Measurements from ENCODE around the gene SHQ1.
"Not testable (repeated sequence)": the region's sequence is repeated elsewhere in the genome, so short reads cannot be mapped to it uniquely, and the experiment has no call there.

Gene SHQ1

DNA sequence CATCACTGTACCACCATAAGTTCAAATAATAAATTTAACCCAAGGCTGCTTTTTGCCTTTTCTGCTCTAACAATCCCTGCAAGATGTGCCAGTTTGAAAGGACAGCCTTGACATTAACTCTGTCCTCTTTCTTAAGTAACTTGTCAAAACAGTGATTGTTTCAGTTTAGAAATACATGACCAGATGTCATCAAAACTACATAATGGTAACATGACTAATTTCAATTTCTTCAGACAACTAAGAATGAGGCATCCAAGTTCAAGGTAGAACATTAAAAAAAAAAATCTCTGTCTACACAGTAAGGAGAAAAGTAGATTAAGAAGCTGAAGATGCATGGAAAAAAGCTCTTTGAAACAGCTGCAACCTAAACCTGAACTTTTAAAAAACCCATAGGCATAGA is 47.4 kb downstream of the SHQ1 start:
- Mint-ChIP-seq H3K4me1 (ENCODE audit: low read depth) (peaks cover 14% of the 10 kb centered on the region), H3K4me3 (no peak overlapping the region), H3K9me3 (no peaks in the 10 kb centered on the region), H3K27me3 (ENCODE audit: low read depth) (no peaks in the 10 kb centered on the region), H3K27ac (no peak overlapping the region), H3K36me3 (ENCODE audit: low read depth) (peaks cover 4% of the 10 kb centered on the region)
- no peak for DNase-seq (ENCODE audit: low spot score)

DNA sequence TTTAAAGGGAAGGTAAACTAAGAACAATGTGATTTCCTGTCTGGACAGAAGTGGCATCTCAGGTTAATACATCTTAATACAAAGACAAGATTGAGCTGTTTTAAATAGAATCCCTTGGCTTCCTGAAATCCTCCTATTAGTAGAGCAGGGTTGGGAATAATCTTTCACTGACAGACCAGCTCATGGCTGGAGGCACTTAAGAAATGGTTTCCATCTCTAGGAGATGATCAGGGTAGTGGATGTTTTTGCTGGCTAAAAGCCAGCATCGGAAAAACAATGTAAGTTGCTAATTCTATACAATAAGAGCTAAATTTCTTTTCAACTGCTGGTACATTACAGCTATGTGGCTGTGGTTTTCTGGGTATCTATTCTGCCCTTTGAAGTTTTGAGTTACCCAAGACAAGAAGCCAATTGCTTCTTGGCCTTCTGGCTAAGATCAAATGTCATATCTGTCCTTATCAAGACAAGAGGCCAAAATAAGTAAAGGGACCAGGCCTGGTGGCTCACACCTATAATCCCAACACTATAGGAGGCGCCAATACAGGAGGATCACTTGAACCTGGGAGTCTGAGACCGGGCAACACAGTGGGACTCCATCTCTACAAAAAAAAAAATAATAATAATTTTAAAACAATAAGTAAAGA is 49.6 kb downstream of the SHQ1 start:
- Mint-ChIP-seq H3K27ac (no peak overlapping the region), H3K4me3 (no peak overlapping the region)
- DNase-seq (ENCODE audit: low spot score): no peak

DNA sequence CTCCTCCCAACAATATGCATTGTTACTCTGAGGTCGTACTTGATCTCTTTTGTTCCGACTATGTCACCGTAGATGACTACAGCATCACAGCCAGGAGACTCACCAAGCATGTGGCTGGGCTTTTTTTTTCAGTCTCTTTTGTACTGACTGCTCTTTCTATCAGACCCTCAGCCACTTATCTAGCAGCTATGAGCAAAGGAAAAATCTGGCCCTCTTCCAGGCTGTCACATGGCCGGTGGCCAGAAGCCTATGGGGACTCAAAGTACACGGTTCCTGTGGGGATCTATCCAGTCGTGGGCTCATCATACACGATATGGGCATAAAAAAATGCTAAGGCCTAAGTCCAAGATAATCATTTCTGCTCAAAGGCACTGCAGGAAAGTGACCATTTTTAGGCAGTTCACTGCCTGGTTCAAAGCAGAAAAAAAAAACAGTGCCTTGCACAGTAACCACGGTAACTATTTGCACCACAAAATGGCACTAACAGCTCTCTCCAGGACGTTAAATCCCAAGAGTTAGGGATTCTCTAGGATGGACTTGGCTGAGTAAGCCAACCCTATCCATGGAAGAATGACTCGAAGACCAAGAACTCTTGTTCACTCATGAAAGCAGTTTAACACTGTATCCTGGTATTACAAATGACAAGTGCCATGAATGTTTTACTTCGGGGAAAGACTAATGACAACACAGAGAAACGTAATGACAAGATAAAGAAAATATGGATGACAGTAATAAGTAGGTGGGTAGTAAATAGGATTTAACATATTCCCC is 50.3 kb downstream of the SHQ1 start:
- Mint-ChIP-seq H3K36me3 (ENCODE audit: low read depth) (peaks cover 10% of the 10 kb centered on the region), H3K27ac (no peak overlapping the region), H3K4me3 (no peak overlapping the region), H3K27me3 (ENCODE audit: low read depth) (no peaks in the 10 kb centered on the region), H3K4me1 (ENCODE audit: low read depth) (peaks cover 14% of the 10 kb centered on the region), H3K9me3 (no peaks in the 10 kb centered on the region)
- DNase-seq (ENCODE audit: low spot score): no peak

More for the DNA sequence above, 49.6 kb downstream of the SHQ1 start:
- H3K9me3 Mint-ChIP-seq: no peaks in the 10 kb centered on the region
- H3K36me3 Mint-ChIP-seq (ENCODE audit: low read depth): peaks cover 10% of the 10 kb centered on the region
- no peaks in the 10 kb centered on the region for H3K27me3 Mint-ChIP-seq (ENCODE audit: low read depth)
- peaks cover 14% of the 10 kb centered on the region for H3K4me1 Mint-ChIP-seq (ENCODE audit: low read depth)

DNA sequence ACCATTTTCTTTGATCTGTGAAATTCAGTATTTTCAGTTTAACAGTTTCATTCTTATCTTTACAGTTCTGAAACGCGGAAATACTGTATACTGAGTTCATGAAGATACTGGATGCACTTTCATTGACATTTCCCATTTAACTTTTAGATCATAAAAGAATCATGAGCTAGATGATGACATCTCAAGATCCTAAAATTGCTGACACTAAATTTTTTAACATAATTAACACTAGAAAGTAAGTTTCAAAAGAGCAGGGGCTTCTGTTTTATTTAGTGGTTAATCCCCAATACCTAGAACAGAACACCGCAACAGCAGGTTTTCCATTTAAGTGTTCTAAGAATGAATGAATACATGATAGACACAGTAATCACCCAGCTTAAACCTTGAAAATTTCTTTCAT is 54.2 kb downstream of the SHQ1 start:
- H3K36me3 Mint-ChIP-seq (ENCODE audit: low read depth): peaks cover 23% of the 10 kb centered on the region
- H3K27me3 Mint-ChIP-seq (ENCODE audit: low read depth): no peaks in the 10 kb centered on the region
- H3K27ac Mint-ChIP-seq: no peak overlapping the region
- H3K4me3 Mint-ChIP-seq: no peak overlapping the region
- no peaks in the 10 kb centered on the region for H3K9me3 Mint-ChIP-seq
- DNase-seq (ENCODE audit: low spot score): no peak
- H3K4me1 Mint-ChIP-seq (ENCODE audit: low read depth): peaks cover 13% of the 10 kb centered on the region

DNA sequence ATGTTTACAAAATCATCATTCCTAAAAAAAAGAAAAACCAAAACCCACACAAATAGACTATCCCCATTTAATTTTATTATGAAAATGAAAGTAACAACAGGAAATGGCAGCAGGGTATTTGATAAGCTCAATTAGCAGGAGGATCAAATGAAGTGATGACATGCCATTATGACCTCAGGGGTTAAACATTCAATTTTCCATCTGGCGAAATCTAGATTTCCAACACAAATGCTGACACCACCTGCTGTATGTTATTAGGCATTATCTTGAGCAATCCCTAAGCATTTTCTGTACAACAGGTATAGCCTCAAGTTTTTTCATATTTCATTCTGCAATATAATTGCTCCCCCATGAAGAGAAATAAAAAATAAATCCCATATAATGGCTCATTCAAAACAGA is 57.1 kb downstream of the SHQ1 start:
- H3K27me3 Mint-ChIP-seq (ENCODE audit: low read depth): no peaks in the 10 kb centered on the region
- no peaks in the 10 kb centered on the region for H3K9me3 Mint-ChIP-seq
- H3K36me3 Mint-ChIP-seq (ENCODE audit: low read depth): peaks cover 21% of the 10 kb centered on the region
- peak overlapping the region; percentile 36 for H3K27ac Mint-ChIP-seq
- no peak for DNase-seq (ENCODE audit: low spot score)
- peaks cover 11% of the 10 kb centered on the region for H3K4me1 Mint-ChIP-seq (ENCODE audit: low read depth)
- peak overlapping the region; percentile 33 for H3K4me3 Mint-ChIP-seq

DNA sequence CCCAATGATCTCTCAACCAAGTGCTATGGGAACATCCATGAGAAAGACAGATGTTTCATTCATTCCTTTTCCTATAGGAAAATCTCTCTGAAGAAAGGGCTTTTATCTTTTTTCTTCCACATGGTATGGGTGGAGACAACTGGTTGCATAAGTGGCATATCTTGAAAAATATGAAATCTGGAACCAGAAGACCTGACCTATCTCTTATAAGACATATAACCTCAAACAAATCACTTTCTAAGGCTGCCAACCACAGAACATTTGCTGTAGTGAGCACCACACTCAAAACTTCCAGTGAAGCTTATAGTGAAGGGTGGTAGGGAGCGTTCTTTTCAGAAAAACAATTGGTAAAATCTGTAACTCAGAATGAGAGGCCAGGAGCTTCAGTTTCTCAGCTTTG is 58.5 kb downstream of the SHQ1 start:
- Mint-ChIP-seq H3K4me1 (ENCODE audit: low read depth) (peaks cover 11% of the 10 kb centered on the region), H3K4me3 (no peak overlapping the region), H3K27me3 (ENCODE audit: low read depth) (no peaks in the 10 kb centered on the region), H3K36me3 (ENCODE audit: low read depth) (peaks cover 15% of the 10 kb centered on the region), H3K9me3 (no peaks in the 10 kb centered on the region), H3K27ac (no peak overlapping the region)
- DNase-seq (ENCODE audit: low spot score): no peak

DNA sequence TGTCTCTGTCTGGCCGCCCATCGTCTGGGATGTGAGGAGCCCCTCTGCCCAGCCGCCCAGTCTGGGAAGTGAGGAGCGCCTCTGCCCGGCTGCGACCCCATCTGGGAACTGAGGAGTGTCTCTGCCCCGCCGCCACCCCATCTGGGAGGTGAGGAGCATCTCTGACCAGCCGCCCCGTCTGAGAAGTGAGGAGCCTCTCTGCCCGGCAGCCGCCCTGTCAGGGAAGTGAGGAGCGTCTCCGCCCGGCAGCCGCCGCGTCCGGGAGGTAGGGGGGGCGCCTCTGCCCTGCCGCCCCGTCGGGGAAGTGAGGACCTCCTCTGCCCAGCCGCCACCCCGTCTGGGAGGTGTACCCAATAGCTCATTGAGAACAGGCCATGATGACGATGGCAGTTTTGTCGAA is 60.0 kb downstream of the SHQ1 start:
- peaks cover 13% of the 10 kb centered on the region for H3K36me3 Mint-ChIP-seq (ENCODE audit: low read depth)
- H3K4me1 Mint-ChIP-seq (ENCODE audit: low read depth): peaks cover 11% of the 10 kb centered on the region
- DNase-seq (ENCODE audit: low spot score); H3K9me3 Mint-ChIP-seq; H3K27me3 Mint-ChIP-seq (ENCODE audit: low read depth); H3K4me3 Mint-ChIP-seq; H3K27ac Mint-ChIP-seq: not testable (repeated sequence)

DNA sequence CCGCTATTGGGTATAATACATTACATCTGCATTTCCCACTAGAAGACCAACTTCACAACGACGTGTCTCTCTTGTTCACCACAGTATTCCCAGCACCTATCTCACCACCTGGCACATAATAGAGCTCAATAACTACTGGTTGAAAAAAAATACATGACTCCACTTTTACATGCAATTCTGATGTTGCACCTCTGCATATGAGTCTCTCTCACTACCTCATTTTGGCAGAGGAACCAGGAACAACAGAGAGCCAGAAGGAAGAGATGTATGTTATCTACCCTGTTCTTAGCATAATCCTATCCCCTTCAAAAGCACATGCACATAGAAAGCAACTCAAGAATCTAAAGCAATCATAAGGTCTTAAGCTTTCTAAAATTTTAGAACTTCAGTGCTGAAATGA is 61.6 kb downstream of the SHQ1 start:
- no peaks in the 10 kb centered on the region for H3K9me3 Mint-ChIP-seq
- H3K4me1 Mint-ChIP-seq (ENCODE audit: low read depth): peaks cover 11% of the 10 kb centered on the region
- DNase-seq (ENCODE audit: low spot score): no peak
- peaks cover 7% of the 10 kb centered on the region for H3K36me3 Mint-ChIP-seq (ENCODE audit: low read depth)
- H3K4me3 Mint-ChIP-seq: no peak overlapping the region
- no peaks in the 10 kb centered on the region for H3K27me3 Mint-ChIP-seq (ENCODE audit: low read depth)
- no peak overlapping the region for H3K27ac Mint-ChIP-seq

DNA sequence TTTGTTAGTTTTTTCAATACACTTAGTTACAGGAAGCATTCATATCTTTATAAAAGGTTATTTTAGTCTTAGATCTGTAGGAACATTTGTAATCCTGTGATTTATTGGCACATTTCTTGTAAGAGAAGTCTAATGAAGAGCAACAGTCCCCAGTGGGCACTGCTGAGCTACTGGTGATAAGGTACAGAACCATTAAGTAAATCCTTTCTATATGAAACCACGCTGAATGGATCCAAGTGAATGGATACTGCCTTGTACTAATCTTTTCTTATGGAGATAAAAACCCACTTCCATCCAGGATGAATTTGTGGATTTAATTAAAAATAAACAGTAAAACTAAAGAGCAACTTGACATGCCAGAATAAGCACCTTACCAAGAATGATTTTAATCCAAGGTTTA is 64.0 kb downstream of the SHQ1 start:
- Mint-ChIP-seq H3K27ac (no peak overlapping the region), H3K27me3 (ENCODE audit: low read depth) (no peaks in the 10 kb centered on the region), H3K36me3 (ENCODE audit: low read depth) (peaks cover 3% of the 10 kb centered on the region), H3K9me3 (no peaks in the 10 kb centered on the region), H3K4me1 (ENCODE audit: low read depth) (no peaks in the 10 kb centered on the region), H3K4me3 (no peak overlapping the region)
- DNase-seq (ENCODE audit: low spot score): no peak

DNA sequence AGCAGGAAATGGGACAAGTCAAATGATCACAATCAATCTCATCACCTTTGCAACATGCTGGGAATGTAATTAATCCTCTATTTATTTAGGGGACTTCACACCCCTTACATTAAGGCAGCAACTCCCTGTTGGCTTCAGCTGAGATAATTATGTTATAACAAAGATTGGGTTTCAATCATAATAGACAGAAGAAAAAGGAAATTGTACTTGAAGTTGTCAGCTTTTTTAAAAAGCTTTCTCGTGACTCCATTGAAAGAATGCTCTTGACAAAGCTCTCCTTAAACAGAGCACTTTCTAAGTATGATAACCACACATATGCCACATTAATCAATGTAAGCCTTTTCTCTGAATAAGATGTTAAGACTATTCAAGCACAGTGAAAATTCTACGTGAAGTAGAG is 65.7 kb downstream of the SHQ1 start:
- no peaks in the 10 kb centered on the region for H3K27me3 Mint-ChIP-seq (ENCODE audit: low read depth)
- no peaks in the 10 kb centered on the region for H3K9me3 Mint-ChIP-seq
- DNase-seq (ENCODE audit: low spot score): no peak
- no peaks in the 10 kb centered on the region for H3K4me1 Mint-ChIP-seq (ENCODE audit: low read depth)
- H3K4me3 Mint-ChIP-seq: no peak overlapping the region
- H3K27ac Mint-ChIP-seq: no peak overlapping the region
- peaks cover 3% of the 10 kb centered on the region for H3K36me3 Mint-ChIP-seq (ENCODE audit: low read depth)

DNA sequence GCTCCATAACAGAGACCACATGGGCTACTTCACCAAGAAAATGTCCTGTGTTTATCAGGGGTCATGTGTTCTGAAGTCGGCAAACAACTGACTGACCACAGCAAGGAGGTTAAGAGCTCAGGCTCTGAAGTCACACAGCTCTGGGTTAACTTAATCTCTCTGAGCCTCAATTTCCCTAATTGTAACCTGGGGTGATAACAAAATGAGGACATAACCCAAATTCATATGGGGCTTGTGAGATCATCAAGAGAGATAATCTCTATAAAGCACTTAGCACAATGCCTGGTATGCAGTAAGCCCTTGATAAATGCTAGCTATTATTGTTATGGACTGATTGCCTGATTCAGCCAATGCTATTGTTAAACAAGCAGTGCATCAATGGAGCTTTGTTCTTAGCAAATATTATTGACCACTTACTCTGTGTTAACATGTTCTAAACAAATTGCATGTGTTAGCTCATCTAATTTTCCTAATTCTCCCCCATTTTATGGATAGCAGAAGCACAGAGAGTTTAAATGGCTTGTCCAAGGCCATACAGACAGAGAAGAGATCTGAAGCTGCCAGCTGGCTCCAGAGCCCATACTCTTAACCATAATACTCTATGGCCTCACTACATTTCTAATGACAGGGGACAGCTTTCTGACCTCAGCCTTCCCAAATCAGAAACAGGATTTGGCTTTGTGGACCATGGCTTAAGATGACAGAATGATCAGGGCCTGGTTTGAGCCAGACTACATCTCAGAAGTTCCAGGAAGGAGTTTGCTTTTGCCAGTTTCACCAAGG is 78.3 kb downstream of the SHQ1 start:
- Mint-ChIP-seq H3K27ac (no peak overlapping the region), H3K4me3 (no peak overlapping the region), H3K4me1 (ENCODE audit: low read depth) (peaks cover 5% of the 10 kb centered on the region), H3K36me3 (ENCODE audit: low read depth) (peaks cover 7% of the 10 kb centered on the region), H3K9me3 (no peaks in the 10 kb centered on the region), H3K27me3 (ENCODE audit: low read depth) (no peaks in the 10 kb centered on the region)
- no peak for DNase-seq (ENCODE audit: low spot score)

DNA sequence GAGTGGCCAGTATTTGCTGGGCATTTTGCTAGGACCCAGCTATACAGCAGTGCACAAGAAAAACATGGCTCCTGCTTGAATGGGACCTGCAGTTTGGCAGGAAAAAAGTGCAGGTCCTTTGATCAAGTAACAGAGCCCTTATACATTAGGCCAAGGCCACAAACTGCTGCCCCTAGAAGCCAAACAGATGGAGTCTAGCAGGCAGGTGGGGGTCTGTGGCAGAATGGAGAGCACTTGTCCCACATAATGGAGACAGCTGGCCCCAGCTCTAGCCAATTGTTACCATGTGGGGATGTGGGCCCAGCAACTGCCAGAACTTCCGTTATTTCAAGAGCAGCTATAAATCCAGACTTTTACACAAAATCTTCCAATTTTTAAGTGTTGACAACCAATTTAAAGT is 79.3 kb downstream of the SHQ1 start:
- H3K36me3 Mint-ChIP-seq (ENCODE audit: low read depth): peaks cover 7% of the 10 kb centered on the region
- peaks cover 5% of the 10 kb centered on the region for H3K4me1 Mint-ChIP-seq (ENCODE audit: low read depth)

DNA sequence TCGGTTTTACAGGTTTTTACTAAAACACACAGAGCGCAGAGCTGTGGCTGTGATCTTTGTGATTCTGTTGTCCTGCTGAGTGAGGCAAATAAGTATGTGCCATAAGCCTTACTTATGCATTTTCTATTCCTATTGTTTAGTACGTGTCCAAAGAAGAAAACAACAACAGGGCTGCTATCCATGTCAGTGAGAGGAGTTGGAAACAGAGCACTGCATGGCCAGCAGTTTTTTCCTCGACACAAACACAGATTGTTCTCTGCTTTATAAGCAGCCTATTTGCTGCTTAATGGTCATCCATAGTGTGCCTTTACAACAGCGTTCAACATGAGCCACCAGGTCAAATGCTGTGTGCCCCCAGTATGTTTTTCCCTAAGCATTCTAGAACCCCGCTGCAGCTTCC is 79.8 kb downstream of the SHQ1 start:
- Mint-ChIP-seq H3K36me3 (ENCODE audit: low read depth) (peaks cover 7% of the 10 kb centered on the region), H3K4me1 (ENCODE audit: low read depth) (peaks cover 5% of the 10 kb centered on the region), H3K9me3 (no peaks in the 10 kb centered on the region), H3K27me3 (ENCODE audit: low read depth) (no peaks in the 10 kb centered on the region), H3K27ac (no peak overlapping the region), H3K4me3 (no peak overlapping the region)
- no peak for DNase-seq (ENCODE audit: low spot score)

More for the DNA sequence above, 79.3 kb downstream of the SHQ1 start:
- DNase-seq (ENCODE audit: low spot score): no peak
- H3K9me3 Mint-ChIP-seq: no peaks in the 10 kb centered on the region
- H3K4me3 Mint-ChIP-seq: no peak overlapping the region
- no peaks in the 10 kb centered on the region for H3K27me3 Mint-ChIP-seq (ENCODE audit: low read depth)
- no peak overlapping the region for H3K27ac Mint-ChIP-seq

DNA sequence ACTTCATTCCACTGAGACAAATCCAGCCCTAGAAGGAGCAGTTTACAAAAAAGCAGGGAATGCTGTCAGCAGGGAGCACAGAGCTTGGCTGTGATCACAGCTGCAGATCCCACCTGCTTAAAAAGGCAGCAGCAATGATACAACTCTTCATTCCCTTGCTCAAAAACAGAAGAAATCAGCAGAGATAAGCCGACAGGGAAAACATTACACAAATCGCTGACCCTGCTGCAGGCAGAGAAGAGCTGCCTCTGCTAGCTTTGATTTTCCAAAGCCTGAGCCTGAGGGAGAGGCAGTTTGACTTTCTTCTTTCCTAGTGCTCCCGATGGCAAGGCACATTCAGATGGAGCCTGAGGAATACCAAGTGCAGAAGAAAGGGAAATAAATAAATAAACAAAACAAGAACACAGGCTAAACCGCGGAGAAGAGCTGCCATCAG is 80.2 kb downstream of the SHQ1 start:
- Mint-ChIP-seq H3K4me3 (no peak overlapping the region), H3K27me3 (ENCODE audit: low read depth) (no peaks in the 10 kb centered on the region), H3K9me3 (no peaks in the 10 kb centered on the region), H3K4me1 (ENCODE audit: low read depth) (peaks cover 5% of the 10 kb centered on the region), H3K27ac (no peak overlapping the region), H3K36me3 (ENCODE audit: low read depth) (peaks cover 9% of the 10 kb centered on the region)
- DNase-seq (ENCODE audit: low spot score): no peak

All from T-helper 2 cell treated with Interferon-gamma antibody and Interleukin-4, amounts not matched to agents 5 μg/mL and 100 μg/mL, for 36 hours (primary cell).